GM12872 (cell line): ENCODE data around the gene KIF16B.

Experiments used
- TF ChIP-seq, protein P1 (sequence below): IDR thresholded peaks from 3 replicates; pipeline ENCODE4 v1.5.1; 2011; ENCODE audit warnings: low read depth, mild to moderate bottlenecking, low read length, moderate library complexity; ENCODE audit not compliant: insufficient read depth

Gene KIF16B

DNA sequence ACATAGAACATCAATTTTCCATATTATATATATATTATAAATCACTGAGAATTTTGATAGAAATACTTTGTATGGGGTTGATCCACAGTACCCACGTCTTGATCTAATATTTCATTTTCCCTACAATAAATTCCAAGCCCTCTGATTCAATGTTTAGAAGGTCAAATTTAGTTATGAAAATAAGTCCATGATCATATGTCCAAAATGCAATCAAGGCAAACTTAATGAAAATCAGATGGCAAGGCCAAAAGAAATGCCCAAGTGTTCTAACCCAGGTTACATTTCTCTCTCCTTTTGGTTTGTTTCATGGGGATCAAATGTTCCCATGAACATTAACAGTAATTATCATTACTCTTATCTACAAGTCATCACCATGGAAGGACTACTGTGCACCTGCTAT lies 203.8 kb downstream of the KIF16B start:
- TF ChIP-seq, protein P1, sequence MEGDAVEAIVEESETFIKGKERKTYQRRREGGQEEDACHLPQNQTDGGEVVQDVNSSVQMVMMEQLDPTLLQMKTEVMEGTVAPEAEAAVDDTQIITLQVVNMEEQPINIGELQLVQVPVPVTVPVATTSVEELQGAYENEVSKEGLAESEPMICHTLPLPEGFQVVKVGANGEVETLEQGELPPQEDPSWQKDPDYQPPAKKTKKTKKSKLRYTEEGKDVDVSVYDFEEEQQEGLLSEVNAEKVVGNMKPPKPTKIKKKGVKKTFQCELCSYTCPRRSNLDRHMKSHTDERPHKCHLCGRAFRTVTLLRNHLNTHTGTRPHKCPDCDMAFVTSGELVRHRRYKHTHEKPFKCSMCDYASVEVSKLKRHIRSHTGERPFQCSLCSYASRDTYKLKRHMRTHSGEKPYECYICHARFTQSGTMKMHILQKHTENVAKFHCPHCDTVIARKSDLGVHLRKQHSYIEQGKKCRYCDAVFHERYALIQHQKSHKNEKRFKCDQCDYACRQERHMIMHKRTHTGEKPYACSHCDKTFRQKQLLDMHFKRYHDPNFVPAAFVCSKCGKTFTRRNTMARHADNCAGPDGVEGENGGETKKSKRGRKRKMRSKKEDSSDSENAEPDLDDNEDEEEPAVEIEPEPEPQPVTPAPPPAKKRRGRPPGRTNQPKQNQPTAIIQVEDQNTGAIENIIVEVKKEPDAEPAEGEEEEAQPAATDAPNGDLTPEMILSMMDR, result no peak

DNA sequence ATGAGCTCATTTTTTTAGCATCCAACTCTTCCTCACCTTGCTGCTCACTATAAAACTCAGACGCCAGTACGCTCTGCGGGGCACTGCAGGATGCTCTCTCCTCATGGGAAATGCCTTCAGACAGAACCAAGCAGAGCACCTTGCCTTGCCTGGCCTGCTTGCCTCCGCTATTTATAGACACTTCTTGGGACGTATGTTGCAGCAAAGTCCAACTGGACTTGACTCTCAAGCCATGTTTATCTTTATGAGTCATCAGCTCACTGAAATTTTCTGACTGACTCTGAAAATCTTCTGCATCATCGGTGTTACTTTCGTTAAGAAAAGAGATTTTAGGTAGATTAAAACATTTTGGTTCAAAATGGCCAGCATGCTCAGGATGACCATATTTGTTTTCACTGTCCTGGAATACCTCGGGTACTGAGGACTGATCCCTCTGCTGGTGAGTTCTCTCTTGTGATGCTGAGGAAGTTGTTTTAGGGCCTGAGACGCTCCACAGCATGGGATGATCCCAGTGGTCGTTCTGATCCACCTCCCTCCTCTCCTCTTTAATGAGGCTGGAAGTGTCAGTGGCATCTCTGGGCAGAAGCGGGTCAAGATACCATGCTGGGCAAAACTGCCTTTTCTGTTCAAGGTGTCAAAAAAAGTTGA lies 204.5 kb downstream of the KIF16B start:
- TF ChIP-seq, protein P1, result no peak

DNA sequence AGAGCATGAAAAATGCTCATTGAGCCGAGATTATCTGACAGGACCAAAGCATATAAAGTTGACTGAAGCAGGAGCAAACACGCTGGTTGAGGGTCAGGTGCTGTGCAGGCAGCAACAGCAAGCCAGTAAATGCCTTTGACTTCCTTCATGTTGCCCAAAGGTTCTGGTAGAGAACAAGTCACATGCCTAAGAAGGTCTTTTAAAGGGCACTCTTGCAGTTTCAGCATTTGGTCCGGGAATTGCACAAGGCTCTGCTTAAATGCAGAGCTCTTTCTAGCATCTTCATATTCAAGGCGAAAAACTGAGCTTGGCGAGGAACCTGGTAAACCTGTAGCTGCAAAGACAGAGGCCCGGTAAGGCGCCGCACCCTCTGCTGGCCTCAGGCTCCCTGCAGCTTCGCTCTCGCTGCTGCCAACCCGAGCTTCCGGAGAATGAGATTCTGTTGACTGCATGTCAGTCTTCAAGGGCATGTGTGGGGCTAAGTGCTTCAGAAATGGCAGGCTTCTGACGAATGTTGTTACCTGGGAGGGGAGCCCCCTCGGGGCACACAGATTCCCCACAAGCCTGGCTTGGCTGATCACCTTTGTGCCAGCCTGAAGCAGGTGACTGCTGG lies 205.2 kb downstream of the KIF16B start:
- TF ChIP-seq, protein P1, result no peak

DNA sequence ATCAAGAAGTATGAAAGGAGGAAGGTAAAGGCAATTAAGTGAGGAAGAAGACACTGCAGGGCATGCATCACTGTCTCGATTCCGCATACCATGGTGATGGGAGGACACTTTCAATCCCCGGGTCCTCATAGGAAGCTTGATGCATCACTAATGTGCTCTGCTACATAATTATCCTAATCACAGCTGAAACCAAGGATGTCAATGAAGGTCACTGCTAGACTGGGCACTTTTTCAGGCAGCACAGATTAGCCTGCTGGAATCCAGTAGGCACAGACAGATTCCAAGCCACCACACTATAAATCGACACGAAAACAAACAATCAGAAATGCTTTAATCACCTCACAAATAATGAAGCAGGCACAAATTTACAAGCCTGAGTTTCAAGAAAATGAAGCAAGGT lies 206.7 kb downstream of the KIF16B start:
- TF ChIP-seq, protein P1, result no peak

DNA sequence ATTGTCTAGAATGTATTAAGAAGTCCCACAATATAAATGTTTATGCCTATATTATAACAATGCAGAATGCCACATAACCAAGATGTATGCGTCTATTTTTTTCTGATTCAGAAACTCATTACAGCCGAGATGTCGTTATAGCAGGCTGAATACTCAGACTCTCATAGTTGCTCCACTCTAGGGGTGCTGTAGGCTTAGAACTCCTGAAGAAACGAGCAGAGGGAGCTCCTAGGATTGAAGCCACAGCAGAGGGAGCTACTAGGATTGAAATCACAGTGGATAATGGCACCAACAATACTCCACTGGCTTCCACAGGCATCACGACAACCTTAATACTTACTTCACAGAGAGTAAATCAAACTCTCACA lies 208.9 kb downstream of the KIF16B start:
- TF ChIP-seq, protein P1, result no peak

DNA sequence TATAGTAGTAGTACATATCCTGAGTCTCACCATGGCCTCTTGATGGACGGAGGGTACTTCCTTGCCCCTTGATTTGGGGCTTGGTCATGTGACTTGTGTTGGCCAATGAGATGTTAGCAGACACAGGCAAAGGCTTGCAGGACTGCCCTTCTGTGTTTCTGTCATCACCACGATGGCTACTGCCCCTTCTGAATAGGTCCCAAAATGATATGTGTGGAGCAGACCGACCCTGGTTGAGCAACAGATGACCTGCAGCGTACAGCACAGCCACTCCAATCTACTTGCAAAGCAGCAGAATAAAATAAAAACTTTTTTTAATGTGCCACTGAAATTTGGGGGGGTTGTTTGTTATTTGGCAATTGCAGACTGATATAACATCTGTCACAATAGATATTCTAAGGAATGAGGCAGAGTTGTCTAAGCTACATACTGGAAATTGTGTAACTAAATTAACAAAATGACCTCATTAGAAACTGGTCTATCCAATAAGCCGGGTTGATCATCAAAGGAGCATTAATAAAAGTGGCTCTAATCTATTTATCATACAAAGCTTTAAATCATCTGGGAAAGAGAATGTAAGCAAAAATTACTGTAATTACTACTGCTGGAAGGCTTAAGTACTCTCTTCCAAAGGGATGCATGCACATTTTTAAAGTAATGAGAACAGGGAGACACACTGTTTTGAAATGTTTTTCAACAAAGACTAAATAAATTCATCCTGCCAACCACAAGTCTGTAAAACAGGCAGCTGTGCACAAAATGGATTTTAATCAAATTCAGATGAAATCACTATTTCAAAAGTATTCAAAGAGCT lies 209.5 kb downstream of the KIF16B start:
- TF ChIP-seq, protein P1, result no peak

DNA sequence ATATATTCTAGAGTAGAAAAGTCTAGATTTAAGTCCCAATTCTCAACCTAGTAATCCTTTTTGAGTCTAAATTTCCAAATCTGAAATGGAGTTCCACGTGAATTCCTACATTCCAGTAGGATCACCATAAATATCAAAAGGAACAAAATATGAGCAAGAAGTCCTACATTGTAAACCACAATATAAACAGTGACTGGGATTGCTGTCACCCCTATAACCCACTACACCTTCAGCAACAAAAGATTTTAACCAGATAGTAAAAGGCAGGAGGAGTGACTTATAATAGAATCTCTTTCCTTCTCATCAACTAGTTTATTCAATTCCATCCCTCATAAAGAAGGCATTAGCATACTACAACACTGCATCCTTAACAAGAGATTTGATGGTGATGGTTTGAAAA lies 210.6 kb downstream of the KIF16B start:
- TF ChIP-seq, protein P1, result no peak
